Measurements from ENCODE around the gene PPM1J.

- TF ChIP-seq JUND (IDR thresholded peaks at IDR 0.05), result no peak
- TF ChIP-seq USF1 (IDR thresholded peaks at IDR 0.05; ENCODE audit: borderline replicate concordance, low read depth), result no peak
These were observed 2.9 kb downstream of the PPM1J start for GRCh38 chr1:112712191-112712590.

All from SK-N-SH (cell line).